Astrocyte of the spinal cord (primary cell): ENCODE measurements around the gene SMPD1.

ENCODE experiments used
- DNase-seq: peaks from one replicate; pipeline ENCODE4 v3.0.0; 2011; ENCODE audit warnings: low read depth, low spot score
- H3K4me3 ChIP-seq: 2 replicates; pipeline ENCODE4 v1.5.1; 2011; ENCODE audit warnings: low read depth, mild to moderate bottlenecking, low read length, moderate library complexity
- CTCF ChIP-seq: IDR thresholded peaks from 2 replicates; pipeline ENCODE4 v1.5.1; 2012; ENCODE audit warnings: low read depth, mild to moderate bottlenecking, low read length, inconsistent platforms
- in situ Hi-C: cut with HindIII; loops from 2 replicates; pipeline ENCODE4 v1.10.0; 2017; ENCODE audit warnings: low sequenced_read_pairs

SMPD1 gene

DNA sequence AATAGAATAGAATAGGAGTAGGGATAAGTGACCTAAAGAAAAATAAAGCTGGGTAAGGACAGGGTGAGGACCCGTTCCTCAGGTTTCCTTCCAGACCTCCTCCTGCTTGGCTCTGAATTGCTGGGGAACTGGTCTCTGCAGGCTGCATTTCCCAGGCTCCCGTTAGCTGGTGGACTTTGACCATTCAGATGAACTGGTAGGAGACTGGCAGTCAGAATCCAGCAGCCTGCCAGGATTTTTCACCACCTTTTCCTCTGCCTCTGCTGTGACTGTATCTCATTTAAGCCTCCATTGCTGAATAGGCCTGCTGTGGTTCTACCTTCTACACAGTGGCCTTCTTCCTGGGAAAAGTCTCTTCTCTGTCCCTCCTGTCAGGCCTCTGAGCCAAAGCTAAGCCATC is 24.6 kb upstream of the SMPD1 start:
- no peak for TF ChIP-seq CTCF
- no peak overlapping the region for H3K4me3 ChIP-seq
- in situ Hi-C loops: no loop called here
- DNase-seq: no peak

GRCh38 chr11:6371825-6372224 is 18.4 kb upstream of the SMPD1 start:
- DNase-seq: no peak
- no peak for TF ChIP-seq CTCF
- in situ Hi-C loops: no loop called here
- H3K4me3 ChIP-seq: no peak overlapping the region

GRCh38 chr11:6377902-6378639 is 12.2 kb upstream of the SMPD1 start:
- no peak overlapping the region for H3K4me3 ChIP-seq
- TF ChIP-seq CTCF: no peak
- in situ Hi-C loops: no loop called here
- no peak for DNase-seq

- in situ Hi-C loops: no loop called here
- H3K4me3 ChIP-seq: no peak overlapping the region
- no peak for DNase-seq
- no peak for TF ChIP-seq CTCF
Observed at GRCh38 chr11:6378640-6378989, 11.7 kb upstream of the SMPD1 start.

DNA sequence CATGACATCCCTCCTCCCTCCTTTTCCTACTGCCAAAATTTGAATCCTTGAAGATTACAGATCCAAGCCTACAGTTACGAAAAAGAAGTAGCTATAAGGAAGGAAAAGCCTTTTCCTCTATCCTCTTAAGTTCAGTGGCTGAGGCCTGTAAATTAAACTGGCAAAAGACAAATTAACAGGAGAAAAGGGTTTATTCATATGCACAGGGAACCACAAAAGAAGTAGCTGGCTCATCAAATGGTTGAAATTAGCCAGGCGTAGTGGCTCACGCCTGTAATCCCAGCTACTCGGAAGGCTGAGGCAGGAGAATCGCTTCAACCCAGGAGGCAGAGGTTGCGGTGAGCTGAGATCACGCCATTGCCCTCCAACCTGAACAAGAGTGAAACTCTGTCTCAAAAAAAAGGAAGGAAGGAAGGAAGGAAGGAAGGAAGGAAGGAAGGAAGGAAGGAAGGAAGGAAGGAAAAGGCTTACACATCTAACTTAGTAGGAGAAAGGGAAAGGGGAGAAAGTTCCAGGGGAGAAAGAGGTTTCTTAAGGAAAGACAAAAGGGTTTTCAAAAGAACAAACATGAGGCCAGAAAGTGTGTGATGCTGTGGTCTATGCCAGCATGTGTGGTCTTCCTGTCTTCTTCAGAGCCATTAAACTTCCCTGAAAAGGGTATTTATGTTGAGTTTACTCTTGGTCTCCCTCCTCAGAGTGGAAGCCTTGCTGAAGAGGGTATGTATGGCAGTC is 5.1 kb upstream of the SMPD1 start:
- in situ Hi-C loops: no loop called here
- no peak for DNase-seq
- no peak for TF ChIP-seq CTCF
- H3K4me3 ChIP-seq: no peak overlapping the region

DNA sequence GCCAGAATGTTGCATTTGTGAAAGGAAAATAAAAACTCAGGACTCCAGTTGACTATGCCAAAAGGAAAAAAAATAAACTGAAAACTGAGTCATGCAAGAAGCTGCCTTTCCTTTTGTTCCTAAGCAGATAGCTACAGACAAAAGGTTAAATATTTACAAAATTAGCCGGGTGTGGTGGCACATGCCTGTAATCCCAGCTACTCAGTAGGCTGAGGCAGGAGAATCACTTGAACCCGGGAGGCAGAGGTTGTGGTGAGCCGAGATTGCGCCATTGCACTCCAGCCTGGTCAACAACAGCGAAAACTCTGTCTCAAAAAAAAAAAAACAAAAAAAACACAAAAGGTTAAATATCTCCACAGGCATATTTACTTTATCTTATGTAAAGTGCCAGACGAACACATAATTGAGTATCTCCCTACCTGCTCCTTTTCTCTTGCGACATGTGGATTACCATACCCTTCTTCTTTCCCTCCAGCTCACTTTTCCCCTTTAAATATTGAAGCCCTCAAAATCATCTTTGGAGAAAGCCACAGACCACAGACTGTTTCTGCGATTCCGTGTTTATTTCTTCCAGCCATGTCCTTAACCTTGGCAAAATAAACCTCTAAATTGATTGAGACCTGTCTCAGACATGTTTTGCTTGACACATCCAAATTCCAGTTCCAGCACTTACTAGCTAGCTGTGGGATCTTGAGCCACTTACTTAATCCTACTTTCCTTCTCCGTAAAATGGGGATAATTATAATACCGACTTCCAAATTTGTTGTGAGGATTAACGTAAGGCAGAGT is 2.3 kb upstream of the SMPD1 start:
- no peak for TF ChIP-seq CTCF
- in situ Hi-C loops: no loop called here
- DNase-seq: peak; percentile 49
- H3K4me3 ChIP-seq: no peak overlapping the region
